Right ventricle myocardium superior (tissue), 1 donor: ENCODE results near the gene TNFRSF18. TPM values are rescaled to one million over a fixed set of nuclear protein-coding genes. Genes with fewer than 3 reads are reported as not detected.

Source experiments
- ATAC-seq: fragments of 200-7000 bp; cut with Tn5 transposase; one replicate; pipeline ENCODE4 v1.9.1; 2020; ENCODE audit warnings: mild to moderate bottlenecking; ENCODE audit not compliant: poor library complexity
- DNase-seq: peaks from one replicate; pipeline ENCODE4 v3.0.0-alpha.2; 2020
- intact Hi-C: fragments of 100-400 bp; cut with DNase I; formaldehyde crosslinking; loops from one replicate; pipeline ENCODE4 v1.11.2; 2022
- total RNA-seq: library from RNA; stranded (reverse); fragmentation: NEBNext Ultra II Directional; extraction: Animal tissue kit (Norgen Biotek cat#: 25700); gene quantifications from one replicate; pipeline ENCODE4 v1.2.1, GENCODE V29; 2021
- donor health status: DM: no; HTN: yes; CAD: no; lungs with severe emphysema.

The TNFRSF18 gene
- total RNA-seq, 1 donor from 2014 or later, result 0.32 TPM

DNA sequence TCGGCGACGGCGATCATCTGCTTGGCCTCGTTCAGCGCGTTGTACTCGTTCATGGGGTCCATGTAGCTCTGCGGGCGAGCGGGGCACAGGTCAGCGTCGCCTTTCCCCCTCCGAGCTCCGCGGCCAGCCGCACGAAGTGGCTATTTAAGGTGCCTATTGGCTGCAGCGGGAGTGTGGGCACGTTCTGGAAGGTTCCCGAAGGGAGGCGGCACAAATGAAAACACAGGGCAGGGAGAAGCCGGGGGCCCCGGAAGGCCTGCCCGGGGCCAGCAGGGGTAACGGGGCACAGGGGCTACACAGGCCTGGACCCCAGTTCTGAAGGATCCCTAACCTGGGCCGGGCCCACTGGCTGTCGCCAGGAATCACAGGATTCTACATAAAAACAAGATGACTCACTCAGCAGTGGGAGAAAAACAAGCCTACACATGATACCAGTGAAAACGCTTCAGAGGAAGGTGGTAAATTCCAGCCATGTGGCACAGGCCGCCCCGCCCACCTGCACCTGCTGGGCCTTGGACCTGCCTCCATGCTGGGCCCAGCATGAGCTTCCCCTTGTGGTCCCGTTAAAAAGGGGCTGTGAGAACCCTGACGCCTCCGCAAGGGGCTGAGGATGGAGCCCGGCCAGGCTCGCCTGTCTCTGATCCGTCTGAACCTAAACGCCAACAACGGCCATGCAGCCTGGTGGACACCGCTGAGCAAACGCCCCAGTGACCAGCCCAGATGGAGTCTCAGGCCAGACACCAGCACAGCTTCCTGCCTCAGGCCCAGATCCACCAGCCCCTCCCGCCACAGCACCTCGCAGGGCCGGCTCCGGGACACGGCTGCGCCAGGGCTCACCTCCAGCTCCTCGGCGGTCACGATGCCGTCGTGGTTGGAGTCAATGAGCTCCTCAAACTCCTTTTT lies 11.5 kb upstream of the TNFRSF18 start:
- intact Hi-C loops, result no loop called here
- ATAC-seq (no peak), DNase-seq (no peak)

DNA sequence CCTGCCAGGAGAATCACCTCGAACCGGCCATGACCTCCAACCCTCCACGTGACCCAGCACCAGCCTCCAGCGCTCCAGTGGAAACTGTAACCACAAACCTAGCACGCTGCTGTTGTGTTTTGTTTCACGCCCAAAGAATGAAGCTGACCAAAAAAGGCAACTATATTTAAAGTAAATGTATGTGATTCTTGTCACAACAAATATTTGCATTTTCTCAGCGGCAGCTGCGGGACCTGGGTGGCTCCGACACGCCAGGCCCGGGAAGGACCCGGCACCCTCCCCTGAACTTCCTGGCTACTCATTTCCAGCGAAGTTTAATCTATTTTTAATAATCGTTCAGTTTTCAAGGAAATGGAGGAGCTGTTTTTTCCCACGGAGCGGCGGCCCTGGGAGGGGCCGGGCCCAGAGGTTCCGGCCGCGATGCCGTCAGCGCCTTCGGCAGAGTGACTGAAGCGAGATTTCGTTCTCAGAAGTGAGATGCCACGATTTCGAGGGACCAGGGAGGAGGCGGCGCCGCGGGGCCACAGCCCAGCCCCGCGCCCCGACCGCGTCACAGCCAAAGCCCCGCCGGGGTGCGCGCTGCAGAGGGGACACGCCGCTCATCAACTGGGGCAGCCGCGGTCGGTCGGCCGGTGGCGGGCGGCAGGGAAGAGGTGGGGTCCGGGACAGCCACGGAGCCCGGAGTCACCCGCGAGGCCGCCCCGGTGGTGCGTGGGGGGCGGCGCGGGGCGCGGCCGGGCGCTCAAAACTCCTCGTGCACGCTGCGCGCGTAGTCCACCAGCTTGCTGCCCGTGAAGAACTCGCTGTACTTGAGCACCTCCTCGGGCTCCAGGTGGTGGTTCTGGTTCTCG lies 10.6 kb upstream of the TNFRSF18 start:
- DNase-seq (no peak), ATAC-seq (no peak)
- intact Hi-C loops, result no loop called here

DNA sequence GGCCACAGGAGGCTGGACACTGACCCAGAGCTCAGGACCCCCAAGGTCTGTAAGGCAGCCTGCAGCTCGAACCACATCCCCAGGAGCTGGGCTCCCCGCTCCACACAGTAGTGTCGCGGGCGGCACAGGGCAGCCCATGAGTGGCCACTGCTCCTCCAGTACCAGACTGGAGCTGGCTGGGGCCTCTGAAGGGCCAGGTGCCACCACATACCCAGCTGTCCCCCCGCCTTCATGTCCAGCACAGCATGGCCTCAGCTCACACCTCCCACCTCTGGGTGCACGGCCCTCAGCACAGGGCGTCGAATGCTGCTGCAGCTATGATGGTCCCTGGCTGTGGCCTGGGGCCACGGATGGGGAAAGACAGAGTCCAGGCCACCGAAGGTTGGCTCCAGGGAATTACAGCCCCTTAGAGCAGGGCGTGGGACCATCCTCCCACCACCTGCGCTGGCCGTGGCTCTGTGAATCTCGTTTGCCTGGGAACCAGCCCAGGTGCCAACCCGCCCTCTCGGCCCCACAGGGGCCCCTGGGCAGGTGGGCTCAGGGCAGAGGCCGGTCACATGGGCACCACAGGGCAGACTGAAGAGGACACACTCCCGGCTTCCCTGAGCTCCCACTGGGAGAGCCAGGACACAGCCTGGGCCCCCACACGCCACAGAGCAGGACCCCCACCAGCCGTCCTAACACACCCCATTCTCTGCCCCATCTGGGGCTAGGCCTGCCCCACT lies 9.7 kb upstream of the TNFRSF18 start:
- intact Hi-C loops, result no loop called here
- DNase-seq (no peak), ATAC-seq (no peak)

DNA sequence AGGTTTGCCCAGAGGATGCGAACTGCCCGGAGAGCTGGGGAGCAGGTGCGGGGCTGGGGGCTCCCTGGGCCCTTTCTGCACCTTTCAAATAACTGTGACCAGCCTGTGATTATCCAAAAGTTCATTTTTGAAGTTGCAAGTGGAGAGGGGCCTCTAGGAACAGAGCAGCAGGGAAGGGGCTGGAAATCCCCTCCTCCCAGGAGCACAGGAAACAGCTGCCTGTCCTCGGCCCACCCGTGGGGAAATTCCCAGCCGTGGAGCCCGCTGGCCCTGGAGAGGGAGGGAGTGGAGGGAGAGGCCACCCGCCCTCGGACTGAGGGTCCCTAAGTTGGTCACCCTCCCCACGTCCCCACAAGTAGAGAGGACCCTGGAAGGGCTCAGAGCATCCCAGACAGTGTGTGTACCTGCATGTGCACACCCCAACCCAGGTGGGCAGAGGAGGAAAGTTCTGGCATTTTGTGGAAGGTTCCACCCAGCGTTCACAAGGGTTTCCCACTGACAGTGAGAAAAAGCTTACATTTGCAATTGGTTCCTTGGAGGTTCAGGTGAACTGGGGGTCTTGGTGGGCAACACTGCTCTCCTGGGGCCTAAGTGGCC lies 8.8 kb upstream of the TNFRSF18 start:
- intact Hi-C loops, result no loop called here
- DNase-seq, result no peak
- ATAC-seq, result no peak

DNA sequence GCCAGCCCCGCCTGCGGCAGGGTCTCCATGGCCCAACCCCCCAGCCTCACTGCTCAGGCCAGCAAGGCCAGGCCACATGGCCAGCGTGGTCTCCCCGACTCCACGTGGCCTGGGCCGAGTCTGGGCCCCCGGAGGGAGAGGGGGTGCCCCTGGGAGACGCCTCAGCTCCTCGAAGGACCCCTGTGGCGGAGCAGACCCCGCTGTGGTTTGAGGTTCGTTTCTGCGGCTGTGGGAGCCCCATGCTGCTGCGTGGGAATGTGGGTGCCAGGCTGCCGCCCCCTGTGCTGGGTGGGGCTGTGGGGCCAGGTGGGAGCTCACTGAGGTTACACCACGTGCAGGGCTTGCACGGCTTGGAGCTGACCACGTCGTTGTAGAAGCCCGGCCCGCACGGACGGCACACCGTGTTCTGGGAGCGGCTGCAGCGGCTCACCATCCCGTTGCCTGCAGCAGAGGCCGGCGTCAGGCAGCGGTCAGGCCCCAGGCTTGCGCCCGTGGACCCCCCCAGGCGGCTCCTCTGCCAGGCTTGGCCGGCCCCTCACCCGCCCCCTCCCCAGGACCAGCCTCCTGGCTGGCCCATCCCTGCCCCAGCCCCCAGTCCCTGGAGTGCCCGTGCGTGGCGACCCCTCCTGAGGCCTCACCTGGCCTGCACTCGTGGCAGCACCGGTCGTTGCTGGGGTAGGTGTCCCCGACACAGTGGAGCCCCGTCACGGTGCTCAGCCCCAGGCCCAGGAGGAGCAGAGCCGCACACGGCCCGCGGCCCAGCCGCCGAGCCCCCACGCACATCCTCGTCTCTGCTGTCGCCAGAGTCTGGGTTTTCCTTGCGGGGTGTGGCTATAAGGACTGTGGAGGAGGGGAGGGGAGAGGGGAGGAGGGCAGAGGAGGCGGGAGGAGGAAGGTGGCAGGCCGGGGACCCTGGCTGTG lies 7.2 kb upstream of the TNFRSF18 start, which contains the start of gene TNFRSF4:
Gene TNFRSF4 (minus strand): TSS at position 809 of the 921 bp plus-strand sequence. CDS start 26 bp downstream, at position 783.
- DNase-seq (no peak), ATAC-seq (peak; percentile 6)
- intact Hi-C loops, result no loop called here

DNA sequence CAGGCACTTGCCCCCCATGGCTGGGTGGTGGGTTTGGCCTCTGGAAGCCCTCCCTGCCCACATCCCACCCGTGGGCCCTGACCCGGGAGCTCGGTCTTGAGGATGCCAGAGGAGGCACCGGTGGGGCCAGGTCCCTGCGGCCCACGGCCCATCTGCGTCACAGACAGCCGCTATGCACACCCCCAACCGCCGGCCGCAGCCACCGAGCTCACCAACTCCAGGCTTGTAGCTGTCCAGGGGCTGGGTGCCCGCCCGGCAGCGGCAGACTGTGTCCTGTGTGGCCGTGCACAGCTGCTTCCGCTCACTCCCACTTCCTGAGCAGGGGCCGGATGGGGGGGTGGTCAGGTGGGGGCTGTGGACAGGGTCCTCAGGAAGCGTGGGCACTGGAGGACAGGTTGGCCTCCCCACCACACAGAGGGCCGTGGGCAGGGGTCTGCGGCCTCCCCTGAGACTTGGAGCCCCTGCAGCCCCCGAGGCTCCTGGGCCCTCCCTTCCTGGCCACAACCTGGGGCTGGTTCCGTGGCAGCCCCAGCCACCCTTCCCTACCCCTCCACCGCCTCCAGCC lies 6.5 kb upstream of the TNFRSF18 start:
- DNase-seq, result peak; percentile 77
- intact Hi-C loops, result no loop called here
- peak; percentile 42 for ATAC-seq

DNA sequence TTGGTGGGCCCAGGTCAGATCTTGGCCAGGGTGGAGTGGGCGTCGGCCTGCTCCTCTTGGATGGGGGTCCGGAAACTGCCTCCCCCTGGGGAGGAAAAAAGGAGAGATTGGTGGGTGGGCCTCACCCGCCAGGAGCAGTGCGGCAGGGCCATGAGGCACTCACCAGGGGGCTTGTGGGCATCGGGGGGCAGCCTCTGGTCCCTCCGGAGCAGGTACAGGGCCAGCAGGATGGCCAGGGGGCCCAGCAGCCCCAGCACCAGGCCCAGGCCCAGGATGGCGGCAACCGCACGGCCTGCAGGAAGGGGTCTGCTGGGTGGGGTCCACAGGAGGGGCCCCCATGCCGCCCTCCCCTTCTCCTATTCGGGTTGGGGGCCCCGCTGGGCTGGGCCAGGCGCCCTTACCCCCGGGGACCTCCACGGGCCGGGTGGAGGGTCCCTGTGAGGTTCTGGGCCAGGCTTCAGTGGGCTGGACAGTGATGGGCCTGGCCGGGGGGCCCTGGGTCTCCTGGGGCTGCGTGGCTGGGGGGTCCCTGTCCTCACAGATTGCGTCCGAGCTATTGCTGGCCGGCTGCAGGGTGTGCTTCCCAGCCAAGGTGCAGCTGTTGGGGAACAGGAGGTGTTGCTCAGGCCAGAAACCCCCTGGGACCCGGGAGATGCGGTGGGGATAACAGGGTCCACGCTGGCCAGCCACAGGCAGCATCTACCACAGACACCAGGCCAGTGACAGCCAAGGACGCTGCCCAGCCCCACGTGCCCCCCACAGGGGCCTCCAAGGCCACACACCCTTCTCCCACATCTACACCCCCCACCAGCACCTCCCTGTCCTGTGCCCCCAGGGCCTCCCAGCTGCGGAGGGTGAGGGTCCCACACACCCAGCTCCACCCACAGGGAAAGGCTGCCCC lies 5.4 kb upstream of the TNFRSF18 start:
- intact Hi-C loops, result no loop called here
- ATAC-seq, result no peak
- peak; percentile 28 for DNase-seq

DNA sequence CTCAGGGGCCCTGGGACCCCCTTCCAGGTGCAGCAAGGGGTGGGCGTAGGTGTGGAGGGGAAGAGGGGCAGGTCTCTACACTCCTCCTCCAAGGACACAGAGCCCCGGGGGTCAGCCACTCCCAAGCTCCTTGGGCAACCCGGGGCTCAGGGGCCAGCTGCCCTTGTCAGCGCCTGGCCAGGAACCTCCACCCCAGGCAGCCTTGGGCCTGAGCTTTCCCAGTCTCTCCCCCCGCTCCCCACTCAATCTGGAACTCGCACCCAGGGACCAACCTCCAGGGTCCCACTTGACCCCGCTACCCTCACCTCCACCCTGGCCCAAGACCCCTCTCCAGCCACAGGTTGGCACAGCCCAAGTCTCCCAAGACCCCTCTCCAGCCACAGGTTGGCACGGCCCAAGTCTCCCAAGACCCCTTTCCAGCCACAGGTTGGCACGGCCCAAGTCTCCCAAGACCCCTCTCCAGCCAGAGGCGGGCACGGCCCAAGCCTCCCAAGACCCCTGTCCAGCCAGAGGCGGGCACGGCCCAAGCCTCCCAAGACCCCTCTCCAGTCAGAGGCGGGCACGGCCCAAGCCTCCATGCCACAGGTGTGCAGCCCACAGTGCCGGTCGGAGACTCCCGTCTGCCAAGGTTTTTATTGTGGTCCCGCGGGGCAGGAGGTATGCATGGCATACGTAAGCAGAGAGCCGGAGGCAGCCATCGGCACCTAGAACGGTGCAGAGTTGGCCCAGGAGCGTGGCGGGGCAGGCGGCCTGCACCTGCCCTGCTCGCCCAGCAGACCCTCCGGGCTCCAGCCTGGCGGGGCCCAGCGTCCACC lies 4.5 kb upstream of the TNFRSF18 start:
- intact Hi-C loops, result no loop called here
- DNase-seq (peak; percentile 39), ATAC-seq (no peak)

DNA sequence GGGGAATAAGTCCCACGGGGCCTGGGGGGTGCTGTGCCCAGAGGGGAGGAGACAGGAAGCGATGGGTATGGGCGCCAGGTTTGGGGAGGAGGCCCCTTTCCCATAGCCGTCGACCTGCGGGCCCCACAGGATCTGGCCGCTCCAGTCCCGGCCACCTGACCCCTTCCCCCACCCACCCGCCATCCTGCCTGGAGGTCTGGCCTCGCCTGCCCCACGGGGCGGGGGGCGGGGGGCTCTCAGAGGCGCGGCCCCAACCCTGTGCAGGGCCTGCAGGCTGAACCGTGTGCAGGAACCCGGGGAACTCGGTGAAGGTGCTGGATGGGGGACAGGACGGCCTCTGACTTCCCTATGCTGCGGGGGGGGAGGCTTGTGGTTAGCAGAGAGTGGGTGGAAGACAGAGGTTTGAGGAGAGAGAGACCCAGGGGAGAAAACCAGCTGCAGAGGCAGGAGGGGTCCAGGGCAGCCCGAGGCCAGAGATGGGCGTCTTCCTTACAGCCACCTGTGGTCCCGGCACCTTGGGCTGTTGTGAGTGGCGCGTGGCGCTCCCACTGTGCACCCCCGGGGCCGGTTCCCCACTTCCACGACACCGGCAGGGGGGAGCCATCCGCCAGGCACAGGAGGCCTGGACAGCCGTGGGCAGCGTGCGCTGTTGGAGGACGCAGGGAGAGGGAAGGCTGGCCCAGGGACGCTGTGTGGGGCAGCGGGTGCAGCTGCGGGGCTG lies 2.5 kb upstream of the TNFRSF18 start:
- intact Hi-C loops, result no loop called here
- ATAC-seq, result no peak
- DNase-seq, result no peak

DNA sequence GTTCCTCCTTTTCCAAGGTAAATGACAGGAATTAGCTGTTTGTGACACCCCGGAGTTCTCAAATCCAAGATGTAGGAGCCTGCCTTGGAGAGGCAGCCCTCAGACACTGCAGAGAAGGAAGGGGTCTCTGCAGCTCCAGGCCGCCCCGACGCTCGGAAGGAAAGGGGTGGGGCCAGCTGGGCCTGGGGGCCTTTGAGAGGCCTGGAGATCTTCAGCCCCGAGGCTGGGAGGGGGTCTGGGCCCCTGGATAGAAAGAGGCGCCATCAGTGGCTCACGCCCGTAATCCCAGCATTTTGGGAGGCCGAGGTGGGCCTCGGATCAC lies 1.1 kb upstream of the TNFRSF18 start:
- intact Hi-C loops, result no loop called here
- DNase-seq (no peak), ATAC-seq (no peak)

DNA sequence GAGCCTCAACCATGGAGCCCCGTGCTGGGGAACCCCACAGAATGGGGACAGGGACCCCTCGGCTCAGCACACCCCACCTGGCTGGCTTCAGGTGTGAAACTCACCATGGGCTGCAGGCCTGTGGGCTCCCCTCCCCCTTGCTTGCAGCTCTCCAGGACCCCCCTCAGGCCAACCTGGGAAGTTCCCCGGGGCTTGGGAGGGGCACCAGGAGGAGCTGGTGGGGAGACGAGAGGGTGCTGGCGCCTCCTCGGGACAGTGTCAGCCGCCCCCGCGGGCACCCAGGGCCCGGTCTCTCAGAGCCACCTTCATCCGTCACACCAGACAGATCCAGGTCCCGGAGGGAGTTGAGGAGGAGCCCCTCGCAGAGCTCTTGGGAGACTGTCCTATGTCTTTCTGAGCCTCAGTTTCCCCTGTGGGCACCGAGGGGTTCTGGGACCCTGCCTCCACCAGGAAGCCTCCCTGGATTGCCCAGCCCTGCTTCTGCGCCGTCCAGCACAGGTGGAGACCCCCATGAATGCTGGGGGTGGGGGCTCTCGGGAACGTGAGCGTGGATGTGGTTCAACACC lies 657 bp upstream of the TNFRSF18 start:
- intact Hi-C loops, result no loop called here
- DNase-seq (peak; percentile 37), ATAC-seq (no peak)

DNA sequence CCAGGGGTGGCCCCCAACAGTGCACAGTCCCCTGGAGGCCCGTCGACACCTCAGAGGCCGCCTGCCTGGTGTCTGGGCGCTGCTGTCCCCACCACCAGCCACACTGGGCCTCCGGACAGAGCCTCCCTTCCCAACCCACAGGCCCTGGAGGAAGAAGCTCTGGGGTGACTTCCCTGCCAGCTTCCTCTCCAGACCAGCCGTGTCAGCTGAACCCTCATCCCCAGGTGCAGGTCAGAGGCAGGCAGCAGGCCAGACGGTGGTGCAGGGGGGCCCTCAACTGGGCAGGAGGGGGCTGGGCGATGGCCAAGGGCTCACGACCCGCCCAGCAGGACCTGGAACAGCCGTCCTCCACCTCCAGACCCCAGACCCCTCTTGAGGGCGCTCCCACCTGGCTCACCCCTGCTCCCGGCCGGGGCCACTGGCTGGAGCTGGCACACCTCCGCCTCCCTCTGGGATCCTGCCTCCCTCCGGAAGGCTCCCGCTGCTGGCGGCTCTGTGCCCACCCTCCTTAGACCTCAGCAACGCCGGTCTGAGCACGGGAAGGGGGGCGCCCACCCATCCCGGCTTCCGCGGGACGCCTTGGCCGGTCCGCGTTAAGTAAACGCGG lies 520 bp downstream of the TNFRSF18 start:
- ATAC-seq (no peak), DNase-seq (peak; percentile 42)
- intact Hi-C loops, result no loop called here

DNA sequence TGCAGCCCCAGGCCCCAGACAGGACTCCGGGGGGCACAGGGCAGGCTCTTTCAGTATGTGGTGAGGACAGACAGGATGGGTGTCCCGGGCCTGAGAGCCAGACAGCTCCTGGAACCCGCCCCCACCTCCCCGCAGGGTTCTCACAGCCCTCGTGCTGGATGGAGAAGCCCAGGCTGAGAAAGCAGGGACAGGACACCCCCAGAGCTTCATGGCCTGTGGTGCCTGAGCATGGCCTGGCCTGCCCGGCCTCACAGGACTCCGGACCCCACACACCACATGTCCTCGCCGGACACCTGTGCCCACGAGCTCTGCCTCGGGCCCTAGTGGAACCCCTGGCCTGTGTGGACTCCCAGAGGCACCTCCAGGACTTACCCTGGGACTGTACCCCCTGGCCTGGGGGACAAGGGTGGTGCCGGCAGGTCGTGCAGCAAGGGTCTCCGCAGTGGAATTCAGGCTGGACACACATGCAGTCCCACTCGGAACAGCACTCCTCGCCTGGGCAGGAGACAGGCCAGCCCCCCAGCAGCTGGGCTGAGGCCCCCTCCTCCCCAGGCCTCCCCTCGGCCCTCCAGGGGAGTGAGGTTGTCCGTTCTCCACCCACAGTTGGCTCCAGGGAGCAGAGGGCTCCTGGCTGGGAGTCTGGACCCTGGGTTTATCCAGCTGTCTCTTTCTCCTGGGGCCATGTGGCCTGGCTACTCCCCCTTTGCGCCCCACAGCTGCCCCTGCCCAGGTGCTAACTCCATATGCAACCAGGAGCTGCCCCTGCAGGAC lies 1.2 kb downstream of the TNFRSF18 start:
- intact Hi-C loops, result no loop called here
- ATAC-seq (no peak), DNase-seq (peak; percentile 29)

DNA sequence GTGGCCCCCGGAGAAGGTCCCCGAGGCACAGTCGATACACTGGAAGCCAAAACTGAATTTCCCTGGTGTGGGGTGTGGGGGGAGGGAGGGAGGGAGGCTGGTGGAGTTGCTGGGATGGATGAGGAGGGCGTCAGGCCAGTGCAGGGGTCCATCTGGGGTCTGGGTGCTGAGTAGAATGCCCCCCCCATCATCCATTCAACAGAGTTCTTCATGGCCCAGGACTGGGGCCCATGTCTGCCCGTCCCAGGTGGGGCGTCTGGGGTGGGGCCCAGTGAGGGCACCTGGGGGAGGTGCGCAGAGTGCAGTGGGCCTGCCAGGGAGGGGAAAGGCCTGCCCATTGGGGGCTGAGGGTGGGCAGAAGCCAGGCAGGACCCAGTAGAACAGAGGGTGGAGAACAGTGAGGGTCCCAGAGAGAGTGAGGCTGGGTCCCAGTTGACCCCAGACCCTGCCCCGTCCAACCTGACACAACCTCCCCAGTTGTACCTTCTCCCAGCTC lies 1.9 kb downstream of the TNFRSF18 start:
- ATAC-seq, result no peak
- intact Hi-C loops, result no loop called here
- DNase-seq, result no peak
